ENCODE results near the gene BMX. TPM values are rescaled to one million over a fixed set of nuclear protein-coding genes. Genes with fewer than 3 reads are reported as not detected.

Gene BMX
- total and polyA plus RNA-seq, 9 of the 15 experiments (the other 6 are each of a cell fraction or from before 2014, with no cell fraction given) = 0.45 to 4.2 (median 1.8) TPM

- Histone ChIP-seq H3K9ac (ENCODE audit: insufficient read depth in 1 of 2, low read depth in 2 of 2, low read length in 2 of 2) (no peak overlapping the region), H4K20me1 (replicated peaks; ENCODE audit: control insufficient read depth, insufficient read depth, low read length) (no peaks in the 10 kb centered on the region), H3K36me3 (ENCODE audit: control insufficient read depth, insufficient read depth, low read length) (no peaks in the 10 kb centered on the region), H3K9me3 (replicated peaks; ENCODE audit: control insufficient read depth, insufficient read depth, low read depth, low read length) (no peaks in the 10 kb centered on the region), H2AFZ (ENCODE audit: low read depth, low read length) (no peak overlapping the region), H3K79me2 (ENCODE audit: control insufficient read depth, insufficient read depth, low read length) (no peaks in the 10 kb centered on the region; the same call in 2 of the 3 replicates), H3K4me2 (ENCODE audit: insufficient read depth, low read length) (no peak overlapping the region), H3K4me3 (no peak overlapping the region), H3K27ac (ENCODE audit: extremely low read depth, low read depth, low read length) (no peak overlapping the region), H3K27me3 (ENCODE audit: control insufficient read depth in 2 of 2, insufficient read depth in 2 of 2, low read length in 2 of 2) (no peaks in the 10 kb centered on the region), H3K4me1 (replicated peaks in 1 of 2; ENCODE audit: control insufficient read depth in 2 of 2, insufficient read depth in 2 of 2, low read length in 2 of 2) (peaks cover 0 to 3% of the 10 kb centered on the region in 2 experiments; a peak in 2 of 5 replicates), H3K9me1 (ENCODE audit: control insufficient read depth, insufficient read depth, low read length) (no peaks in the 10 kb centered on the region)
- in situ Hi-C loops (cut with MboI) = no loop called here
- no TSS peak for BruUV-seq (replicated peaks)
- TF ChIP-seq U2AF1 (optimal IDR thresholded peaks at IDR 0.05; ENCODE audit: low read depth, low read length) (no peak), ZBTB40 (IDR thresholded peaks at IDR 0.05) (peak; percentile 56; the same call in 1 of the 2 replicates), ZBTB40 (CRISPR knock-in tag; IDR thresholded peaks at IDR 0.05) (no peak)
- FAIRE-seq = no peak
- ChIA-PET POLR2A (no interaction called here), CTCF (ENCODE audit: low intra/inter-chr PET ratio) (no interaction called here)
- intact Hi-C loops (cut with micrococcal nuclease) = no loop called here
- WGBS (ENCODE audit: insufficient coverage, low coverage, missing lambda C conversion rate) = 86% methylated on average over 3 of the region's 3 CpGs
- no peak for ATAC-seq
- no peak for DNase-seq (ENCODE audit: extremely low read depth in 1 of 4, low spot score in 3 of 4)
These were observed 58.6 kb downstream of the BMX start for GRCh38 chrX:15559227-15559626.
